Brain microvascular endothelial cell (primary cell): Measurements from ENCODE around the gene GNAT3.
A peak's percentile ranks its signal among the peaks of the same experiment; 100 is the strongest.

ENCODE experiments used
- DNase-seq: peaks from one replicate; pipeline ENCODE4 v3.0.0-alpha.2; 2020
- H3K27ac ChIP-seq: fragments of 250-450 bp; sonication (Bioruptor Pico); 2 replicates; pipeline ENCODE4 v1.5.1; 2020; ENCODE audit warnings: mild to moderate bottlenecking, moderate library complexity
- H3K27me3 ChIP-seq: fragments of 250-450 bp; sonication (Bioruptor Pico); replicated peaks from 2 replicates; pipeline ENCODE4 v1.5.1; 2020; ENCODE audit warnings: mild to moderate bottlenecking
- H3K36me3 ChIP-seq: fragments of 250-450 bp; sonication (Bioruptor Pico); replicated peaks from 2 replicates; pipeline ENCODE4 v1.5.1; 2020; ENCODE audit warnings: mild to moderate bottlenecking
- H3K4me3 ChIP-seq: 2 replicates; pipeline ENCODE4 v1.5.1; 2011; ENCODE audit warnings: low read depth, mild to moderate bottlenecking, control low read depth, low read length, moderate library complexity
- CTCF ChIP-seq: IDR thresholded peaks from 2 replicates; pipeline ENCODE4 v1.5.1; 2011; ENCODE audit warnings: low read depth, mild to moderate bottlenecking, moderate library complexity, low read length, control low read depth, inconsistent platforms; ENCODE audit errors: missing control alignments
- in situ Hi-C: cut with HindIII; loops from 2 replicates; pipeline ENCODE4 v1.10.0; 2017; ENCODE audit warnings: low sequenced_read_pairs, low pct_ligation_motif_present

GNAT3 gene

GRCh38 chr7:80542398-80542797 lies 30.5 kb upstream of the GNAT3 start:
- TF ChIP-seq CTCF = no peak
- Histone ChIP-seq H3K4me3 (no peak overlapping the region), H3K27me3 (no peaks in the 10 kb centered on the region), H3K27ac (peak overlapping the region; percentile 53), H3K36me3 (no peaks in the 10 kb centered on the region)
- in situ Hi-C loops = no loop called here
- peak; percentile 71 for DNase-seq

GRCh38 chr7:80540836-80541235 lies 29.0 kb upstream of the GNAT3 start:
- H3K27ac ChIP-seq = no peak overlapping the region
- in situ Hi-C loops = no loop called here
- no peak for TF ChIP-seq CTCF
- no peaks in the 10 kb centered on the region for H3K27me3 ChIP-seq
- no peak for DNase-seq
- H3K4me3 ChIP-seq = no peak overlapping the region
- no peaks in the 10 kb centered on the region for H3K36me3 ChIP-seq

DNA sequence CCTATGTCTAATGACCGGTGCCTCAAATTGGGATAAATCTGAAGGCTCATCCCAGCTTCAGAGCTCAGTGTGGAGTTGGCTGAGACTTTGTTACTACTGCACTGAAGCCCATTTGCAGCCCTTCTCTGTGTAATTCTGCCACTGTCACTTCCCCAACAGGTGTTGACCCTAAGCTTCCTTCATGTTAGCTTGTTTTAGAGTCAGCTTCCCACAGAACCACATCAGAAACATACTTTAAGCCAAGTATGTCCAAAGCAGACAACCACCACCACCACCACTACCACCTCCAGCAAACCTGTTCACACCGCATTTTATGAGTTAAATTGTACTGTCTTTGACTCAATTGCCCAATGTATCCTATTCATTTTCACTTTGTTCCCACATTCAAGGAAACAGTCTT lies 25.2 kb upstream of the GNAT3 start:
- H3K4me3 ChIP-seq = no peak overlapping the region
- no peak for TF ChIP-seq CTCF
- no peaks in the 10 kb centered on the region for H3K27me3 ChIP-seq
- in situ Hi-C loops = no loop called here
- no peak overlapping the region for H3K27ac ChIP-seq
- DNase-seq = no peak
- no peaks in the 10 kb centered on the region for H3K36me3 ChIP-seq

DNA sequence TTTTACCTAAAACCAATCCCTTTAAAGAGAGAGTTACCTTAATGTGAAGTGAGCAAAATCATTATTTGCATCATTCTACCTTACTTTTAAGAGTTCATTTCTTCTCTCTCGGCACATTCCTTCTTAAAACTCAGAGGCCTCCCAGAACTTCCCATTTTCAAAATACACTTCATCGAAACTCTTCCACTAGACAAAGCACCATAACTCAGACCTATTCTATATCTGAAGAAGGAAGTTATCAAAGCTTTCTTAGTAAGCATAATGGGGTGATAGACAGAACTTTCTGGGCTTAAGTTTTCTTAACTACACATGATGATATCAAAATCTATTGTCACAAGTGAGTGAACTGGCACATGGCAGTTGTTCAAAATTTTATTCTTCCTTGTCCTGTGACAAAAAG lies 24.6 kb upstream of the GNAT3 start:
- no peak overlapping the region for H3K27ac ChIP-seq
- TF ChIP-seq CTCF = no peak
- no peaks in the 10 kb centered on the region for H3K36me3 ChIP-seq
- no peak for DNase-seq
- H3K27me3 ChIP-seq = no peaks in the 10 kb centered on the region
- H3K4me3 ChIP-seq = no peak overlapping the region
- in situ Hi-C loops = no loop called here

DNA sequence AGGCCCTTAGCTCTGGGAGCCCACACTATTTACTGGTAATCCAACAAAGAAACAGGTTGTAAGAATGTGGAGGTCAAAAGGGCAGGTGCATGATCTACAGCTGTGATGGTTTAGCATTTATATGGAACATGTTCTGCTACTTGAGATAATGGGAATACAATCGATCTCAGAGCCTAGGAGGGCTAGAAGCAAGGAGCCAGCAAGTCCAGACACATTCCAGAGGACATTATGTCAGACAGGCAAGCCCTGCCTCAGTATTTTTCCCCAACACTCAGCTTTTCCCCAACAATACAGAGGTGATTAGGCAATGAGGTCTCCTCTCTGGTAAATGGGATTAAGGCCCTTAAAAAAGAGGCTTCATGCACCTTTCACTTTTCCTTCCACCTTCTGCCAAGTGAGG lies 21.4 kb upstream of the GNAT3 start:
- TF ChIP-seq CTCF = no peak
- Histone ChIP-seq H3K4me3 (no peak overlapping the region), H3K27ac (no peak overlapping the region), H3K27me3 (no peaks in the 10 kb centered on the region), H3K36me3 (no peaks in the 10 kb centered on the region)
- in situ Hi-C loops = no loop called here
- peak; percentile 25 for DNase-seq

GRCh38 chr7:80532153-80532552 lies 20.3 kb upstream of the GNAT3 start:
- Histone ChIP-seq H3K36me3 (no peaks in the 10 kb centered on the region), H3K27ac (no peak overlapping the region), H3K4me3 (no peak overlapping the region), H3K27me3 (no peaks in the 10 kb centered on the region)
- DNase-seq = no peak
- in situ Hi-C loops = no loop called here
- TF ChIP-seq CTCF = no peak
